NCI-H748 (cell line): Measurements from ENCODE around the gene UQCRH.

ENCODE experiments used
- DNase-seq: peaks from one replicate; lab custom pipeline; 2025; ENCODE audit not compliant: unreplicated experiment; lab: John Stamatoyannopoulos, UW

UQCRH gene

GRCh38 chr1:46303038-46303871, at the start of gene UQCRH, which contains the start of gene LRRC41:
Gene UQCRH, plus strand, starts transcription at chr1:46303698. Its CDS starts 69 bp downstream, at chr1:46303767.
Gene LRRC41, minus strand, starts transcription at chr1:46303616. Its CDS starts 294 bp downstream, at chr1:46303322.
- peak; percentile 96 for DNase-seq

- no peak for DNase-seq
Observed at GRCh38 chr1:46254668-46255067, 48.8 kb upstream of the UQCRH start.

- DNase-seq = no peak
Observed at GRCh38 chr1:46256523-46256922, 47.0 kb upstream of the UQCRH start.

GRCh38 chr1:46262508-46262907, 41.0 kb upstream of the UQCRH start:
- DNase-seq = no peak

- DNase-seq = no peak
Observed at GRCh38 chr1:46263146-46263545, 40.4 kb upstream of the UQCRH start.

GRCh38 chr1:46268578-46268977, 34.9 kb upstream of the UQCRH start:
- no peak for DNase-seq

- DNase-seq = no peak
Observed at GRCh38 chr1:46274225-46275029, 29.1 kb upstream of the UQCRH start.

- DNase-seq = no peak
Observed at GRCh38 chr1:46275030-46275337, 28.5 kb upstream of the UQCRH start.

GRCh38 chr1:46277658-46278373, 25.7 kb upstream of the UQCRH start:
- no peak for DNase-seq

- no peak for DNase-seq
Observed at GRCh38 chr1:46278807-46279206, 24.7 kb upstream of the UQCRH start.

- no peak for DNase-seq
Observed at GRCh38 chr1:46280092-46280491, 23.4 kb upstream of the UQCRH start.

GRCh38 chr1:46281021-46281420, 22.5 kb upstream of the UQCRH start:
- DNase-seq = no peak

GRCh38 chr1:46284058-46284457, 19.4 kb upstream of the UQCRH start:
- no peak for DNase-seq

GRCh38 chr1:46284597-46285564, 18.6 kb upstream of the UQCRH start:
- no peak for DNase-seq

- no peak for DNase-seq
Observed at GRCh38 chr1:46285730-46286477, 17.6 kb upstream of the UQCRH start.

GRCh38 chr1:46288485-46289133, 14.9 kb upstream of the UQCRH start:
- no peak for DNase-seq

- DNase-seq = no peak
Observed at GRCh38 chr1:46289134-46289494, 14.4 kb upstream of the UQCRH start.

GRCh38 chr1:46289976-46290375, 13.5 kb upstream of the UQCRH start:
- no peak for DNase-seq

GRCh38 chr1:46295306-46295705, 8.2 kb upstream of the UQCRH start:
- no peak for DNase-seq
